Measurements from ENCODE around the gene POGLUT2.

Gene POGLUT2

DNA sequence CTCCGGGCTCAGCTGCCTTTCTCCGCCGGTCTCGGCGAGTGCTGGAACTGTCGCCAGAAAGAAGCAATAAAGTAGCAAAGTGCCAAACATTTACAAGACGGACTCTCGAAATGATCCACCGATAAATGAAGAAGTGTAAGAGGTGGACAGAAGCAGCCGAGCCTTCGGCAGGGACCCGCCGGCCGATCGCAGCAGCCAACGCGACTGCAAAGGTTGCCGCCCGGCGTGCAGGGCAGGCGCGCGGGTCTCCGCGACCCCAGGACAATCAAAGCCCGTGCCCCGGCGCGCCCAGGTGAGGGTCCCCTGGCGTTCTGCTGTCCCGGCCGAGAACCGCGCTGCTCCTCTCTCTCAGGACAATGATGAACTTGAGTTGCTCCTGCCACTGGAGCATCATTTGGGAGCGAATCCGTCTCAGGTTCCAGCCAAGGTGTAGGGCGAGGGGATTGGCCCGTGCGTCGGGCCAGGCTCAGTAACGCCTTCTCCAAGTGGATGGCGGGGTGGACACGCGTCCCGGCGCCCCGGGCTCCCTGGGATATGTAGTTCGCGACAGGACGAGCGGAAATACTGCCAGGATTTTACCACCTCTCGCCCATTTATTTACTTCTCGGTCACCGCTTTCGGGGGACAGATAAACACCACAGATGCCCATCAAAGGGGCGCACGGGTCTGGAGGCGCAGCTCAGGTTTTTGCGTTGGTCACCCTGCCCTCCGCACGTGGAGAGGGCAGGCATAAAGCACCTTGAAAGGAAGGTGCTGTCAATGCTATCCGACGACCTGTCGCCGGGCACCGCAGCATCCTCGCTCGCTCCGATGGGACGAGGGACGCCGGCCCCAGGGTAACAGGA, at the start of gene POGLUT2, which contains the start of gene BIVM:
POGLUT2 (minus strand) TSS at position 396 of the 845 bp plus-strand sequence; CDS start at position 90, 306 bp downstream.
BIVM (plus strand) TSS at position 539 of the 845 bp plus-strand sequence. CDS start 8,149 bp downstream, outside the sequence.
- DNase-seq (ENCODE audit: low read depth): peak; percentile 60

DNA sequence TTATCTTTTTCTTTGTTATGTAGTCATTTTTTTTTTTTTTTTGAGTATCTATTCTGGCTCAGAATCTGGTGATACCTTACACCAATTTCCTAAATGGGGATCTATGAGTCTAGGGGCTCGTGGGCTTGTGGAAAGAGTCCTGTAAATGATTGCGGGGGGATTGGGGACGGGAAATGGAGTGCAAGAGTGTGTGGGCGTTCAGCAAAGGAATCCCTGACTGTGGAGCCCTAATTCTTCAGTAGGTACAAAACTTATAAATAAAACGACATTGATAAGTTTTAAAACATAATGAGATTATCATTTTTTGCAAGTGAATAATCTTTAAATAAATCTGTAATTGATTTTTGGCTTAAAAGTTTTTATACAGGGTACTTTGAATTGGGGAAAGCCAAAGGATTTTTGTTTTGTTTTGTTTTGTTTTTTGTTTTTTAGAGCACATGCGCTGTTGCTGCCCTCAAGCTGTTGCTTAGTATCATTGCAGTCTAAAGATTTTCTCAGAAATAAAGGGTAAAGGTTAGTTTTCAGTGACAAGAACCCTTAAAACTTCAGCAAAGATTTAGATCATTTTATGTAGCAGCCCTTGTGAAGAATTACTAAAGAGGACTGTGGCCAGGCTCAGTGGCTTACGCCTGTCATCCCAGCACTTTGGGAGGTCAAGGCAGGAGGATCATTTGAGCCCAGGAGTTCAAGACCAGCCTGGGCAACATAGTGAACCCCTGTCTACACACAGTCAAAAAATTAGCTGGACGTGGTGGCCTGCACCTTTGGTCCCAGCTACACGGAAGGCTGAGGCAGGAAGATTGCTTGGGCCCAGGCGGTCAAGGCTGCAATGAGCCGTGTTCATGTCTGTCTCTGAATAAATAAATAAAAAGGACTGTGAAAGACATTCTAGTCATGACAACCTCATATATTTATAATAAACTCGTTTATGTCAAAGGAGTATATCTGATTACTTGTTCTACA, 48.8 kb upstream of the POGLUT2 start:
- DNase-seq (ENCODE audit: low read depth): no peak

DNA sequence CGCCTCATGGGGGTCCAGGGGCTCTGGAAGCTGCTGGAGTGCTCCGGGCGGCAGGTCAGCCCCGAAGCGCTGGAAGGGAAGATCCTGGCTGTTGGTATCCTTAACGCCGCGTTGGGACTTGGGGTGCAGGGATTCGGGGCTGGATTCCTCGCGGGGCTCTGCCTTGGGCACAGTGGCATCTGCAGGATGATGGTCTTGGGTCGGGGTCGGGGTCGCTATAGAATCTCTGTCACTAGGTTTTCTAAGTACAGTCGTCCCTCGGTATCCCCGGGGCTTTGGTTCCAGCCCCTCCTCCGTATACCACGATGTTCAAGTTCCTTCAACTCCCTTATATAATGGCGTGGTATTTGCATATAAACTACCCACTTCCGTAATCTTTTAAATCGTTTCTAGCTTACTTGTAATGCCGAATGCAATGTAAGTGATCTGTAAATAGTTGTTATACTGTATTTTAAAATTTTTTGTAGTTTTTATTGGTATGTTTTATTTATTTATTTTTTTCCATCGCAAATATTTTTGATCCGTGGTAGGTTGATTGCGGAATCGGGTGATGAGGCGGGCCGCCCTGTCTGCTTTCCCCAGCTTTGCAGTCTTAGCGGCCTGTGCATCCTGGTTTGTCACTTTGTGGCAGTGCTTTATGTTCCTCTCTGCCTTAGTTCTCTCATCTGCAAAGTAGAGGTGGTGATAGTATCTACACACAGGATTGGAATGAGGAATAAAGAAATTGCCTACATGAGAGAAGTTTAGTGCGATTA, 47.7 kb upstream of the POGLUT2 start:
- peak; percentile 17 for DNase-seq (ENCODE audit: low read depth)

DNA sequence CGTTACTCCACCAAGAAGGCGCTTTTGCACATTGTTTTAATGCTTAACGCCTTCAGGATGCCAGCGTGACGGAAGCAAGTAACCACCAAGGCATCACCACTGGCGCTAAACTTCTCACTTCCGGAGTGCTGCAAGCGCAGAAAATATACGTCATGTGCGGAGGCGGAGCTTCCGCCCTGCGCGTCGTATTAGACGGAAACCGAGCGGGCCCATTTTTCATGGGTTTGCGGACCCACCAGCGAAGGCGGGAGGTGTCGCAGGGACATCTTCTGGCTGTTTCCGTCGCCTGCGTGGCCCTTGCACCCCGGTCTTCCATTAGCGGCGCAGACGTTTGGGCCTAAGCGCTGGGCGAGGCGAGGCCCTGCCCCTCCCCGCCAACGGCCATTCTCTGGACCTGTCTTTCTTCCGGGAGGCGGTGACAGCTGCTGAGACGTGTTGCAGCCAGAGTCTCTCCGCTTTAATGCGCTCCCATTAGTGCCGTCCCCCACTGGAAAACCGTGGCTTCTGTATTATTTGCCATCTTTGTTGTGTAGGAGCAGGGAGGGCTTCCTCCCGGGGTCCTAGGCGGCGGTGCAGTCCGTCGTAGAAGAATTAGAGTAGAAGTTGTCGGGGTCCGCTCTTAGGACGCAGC, 47.0 kb upstream of the POGLUT2 start, which contains the start of gene ERCC5:
ERCC5 (plus strand) TSS at position 403 of the 631 bp plus-strand sequence. CDS start 235 bp downstream, outside the sequence.
- peak; percentile 89 for DNase-seq (ENCODE audit: low read depth)

- DNase-seq (ENCODE audit: low read depth): no peak
These were observed 46.5 kb upstream of the POGLUT2 start for GRCh38 chr13:102845289-102845629.

- no peak for DNase-seq (ENCODE audit: low read depth)
These were observed 40.7 kb upstream of the POGLUT2 start for GRCh38 chr13:102839462-102839861.

GRCh38 chr13:102838982-102839381, 40.2 kb upstream of the POGLUT2 start:
- DNase-seq (ENCODE audit: low read depth): no peak

GRCh38 chr13:102838273-102838672, 39.5 kb upstream of the POGLUT2 start:
- DNase-seq (ENCODE audit: low read depth): no peak

- no peak for DNase-seq (ENCODE audit: low read depth)
These were observed 37.7 kb upstream of the POGLUT2 start for GRCh38 chr13:102836471-102836870.

- DNase-seq (ENCODE audit: low read depth): no peak
These were observed 31.9 kb upstream of the POGLUT2 start for GRCh38 chr13:102830646-102831045.

DNA sequence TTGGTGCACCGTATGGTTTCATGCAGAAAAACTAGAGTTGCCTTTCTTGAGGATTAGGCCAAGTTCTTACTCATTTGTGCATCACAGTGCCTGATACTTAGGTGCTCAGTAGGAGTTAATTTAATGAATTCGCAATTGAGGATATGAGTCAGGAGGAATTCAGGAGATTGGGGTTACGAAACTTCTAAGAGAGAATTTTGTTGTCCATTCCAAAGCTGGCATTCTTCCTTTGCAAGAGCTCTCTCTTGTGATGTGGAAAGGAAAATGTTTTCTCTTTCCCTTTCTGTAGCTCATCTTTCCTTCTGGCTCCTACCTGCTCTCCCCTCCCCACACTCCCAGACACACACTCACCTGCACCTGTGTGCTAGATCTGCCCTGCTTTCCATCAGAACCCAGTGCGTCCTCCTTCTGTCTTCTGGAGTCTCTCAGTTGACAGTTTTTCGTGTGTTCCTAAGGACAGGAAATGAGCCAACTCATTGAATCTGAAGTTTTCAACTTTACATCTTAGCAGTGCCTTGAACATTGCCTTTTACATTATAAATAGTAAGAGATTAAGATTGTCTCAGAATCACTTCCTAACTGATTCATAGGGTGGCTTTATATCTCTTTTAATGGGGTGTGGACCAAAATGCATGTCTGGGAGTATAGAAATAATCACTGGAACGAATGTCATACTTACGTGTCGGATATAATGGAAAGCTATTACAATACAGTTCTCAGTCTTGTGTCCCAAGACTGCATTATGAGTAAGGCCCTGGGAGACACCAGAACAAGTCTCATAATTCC, 27.3 kb upstream of the POGLUT2 start:
- DNase-seq (ENCODE audit: low read depth): no peak

GRCh38 chr13:102825400-102825799, 26.6 kb upstream of the POGLUT2 start:
- DNase-seq (ENCODE audit: low read depth): no peak

- DNase-seq (ENCODE audit: low read depth): no peak
These were observed 19.1 kb upstream of the POGLUT2 start for GRCh38 chr13:102817907-102818306.

GRCh38 chr13:102817241-102817640, 18.5 kb upstream of the POGLUT2 start:
- no peak for DNase-seq (ENCODE audit: low read depth)

- no peak for DNase-seq (ENCODE audit: low read depth)
These were observed 17.9 kb upstream of the POGLUT2 start for GRCh38 chr13:102816708-102817107.

GRCh38 chr13:102815788-102816187, 17.0 kb upstream of the POGLUT2 start:
- no peak for DNase-seq (ENCODE audit: low read depth)

GRCh38 chr13:102814793-102815192, 16.0 kb upstream of the POGLUT2 start:
- no peak for DNase-seq (ENCODE audit: low read depth)

- no peak for DNase-seq (ENCODE audit: low read depth)
These were observed 15.3 kb upstream of the POGLUT2 start for GRCh38 chr13:102814025-102814607.

GRCh38 chr13:102812611-102813287, 14.0 kb upstream of the POGLUT2 start:
- no peak for DNase-seq (ENCODE audit: low read depth)

GRCh38 chr13:102807699-102808098, 8.9 kb upstream of the POGLUT2 start:
- DNase-seq (ENCODE audit: low read depth): no peak

All from activated T-helper 9 cell treated with anti-CD3 and anti-CD28 coated beads, Interleukin-2, amount 50 U/mL, for 16 hours (primary cell).